Measurements from ENCODE around the gene OR52K2. TPM values are rescaled to one million over a fixed set of nuclear protein-coding genes. Genes with fewer than 3 reads are reported as not detected.

OR52K2 gene
- total and polyA plus RNA-seq, 2 of the 13 experiments (the other 11 are each of a cell fraction or from before 2014, with no cell fraction given) = not detected

GRCh38 chr11:4436411-4436810 is 12.7 kb upstream of the OR52K2 start:
- Histone ChIP-seq H3K4me1 (ENCODE audit: insufficient read depth, low read length) (no peaks in the 10 kb centered on the region), H3K27me3 (ENCODE audit: control insufficient read depth in 1 of 2, insufficient read depth in 2 of 2, low read length in 2 of 2) (peaks cover 0 to 2% of the 10 kb centered on the region in 2 experiments; a peak in 1 of 5 replicates), H3K79me2 (ENCODE audit: insufficient read depth, low read length) (no peaks in the 10 kb centered on the region), H4K20me1 (ENCODE audit: insufficient read depth, low read length) (no peaks in the 10 kb centered on the region), H3K27ac (ENCODE audit: extremely low read length, insufficient read depth, low read length) (no peak overlapping the region), H2AFZ (ENCODE audit: low read length) (no peak overlapping the region), H3K9ac (ENCODE audit: insufficient read depth, low read depth, low read length) (no peak overlapping the region), H3K9me3 (ENCODE audit: low read length) (no peaks in the 10 kb centered on the region), H3K4me3 (replicated peaks in 1 of 3; ENCODE audit: insufficient read depth in 1 of 3, low read depth in 2 of 3, low read length in 3 of 3) (no peak overlapping the region), H3K36me3 (replicated peaks in 1 of 2; ENCODE audit: control insufficient read depth in 1 of 2, insufficient read depth in 2 of 2, low read length in 2 of 2) (no peaks in the 10 kb centered on the region), H3K4me2 (ENCODE audit: low read depth, low read length) (no peak overlapping the region)
- in situ Hi-C loops (cut with HindIII; ENCODE audit: extremely low pct_ligation_motif_present, low pct_unique_long_range_greater_than_20kb) (no loop called here), intact Hi-C loops (cut with micrococcal nuclease; ENCODE audit: unreplicated experiment) (no loop called here)
- TF ChIP-seq NFKB2 (CRISPR knock-in tag; IDR thresholded peaks at IDR 0.05; ENCODE audit: borderline replicate concordance) (no peak), ZNF878 (CRISPR knock-in tag; IDR thresholded peaks at IDR 0.05) (no peak), SIN3B (IDR thresholded peaks at IDR 0.05; ENCODE audit: low read length) (no peak), THRA (CRISPR knock-in tag; IDR thresholded peaks at IDR 0.05; ENCODE audit: borderline replicate concordance) (no peak), USF2 (IDR thresholded peaks at IDR 0.05; ENCODE audit: low read depth, low read length) (no peak), USF2 (CRISPR knock-in tag; IDR thresholded peaks at IDR 0.05; ENCODE audit: borderline replicate concordance) (no peak), ZNF264 (CRISPR knock-in tag; IDR thresholded peaks at IDR 0.05) (no peak)
- FAIRE-seq = no peak
- ChIA-PET CTCF (ENCODE audit: low intra/inter-chr PET ratio, low total read pairs) (no interaction called here), POLR2A (no interaction called here)
- BruUV-seq (replicated peaks) = no TSS peak
- WGBS (ENCODE audit: low lambda C conversion rate) = 0% methylated on average over 1 of the region's 1 CpG
- DNase-seq (ENCODE audit: low spot score) = no peak
- no peak for ATAC-seq

All from HepG2 (cell line).